Colonic mucosa (tissue), 4 donors: ENCODE data around the gene INSYN1. TPM values are rescaled to one million over a fixed set of nuclear protein-coding genes. Genes with fewer than 3 reads are reported as not detected.
"Not testable (repeated sequence)": the region's sequence is repeated elsewhere in the genome, so short reads cannot be mapped to it uniquely, and the experiment has no call there.

Experiments
- DNase-seq: peaks from one replicate; pipeline ENCODE4 v3.0.0-alpha.2; 2020
- H3K27ac ChIP-seq: fragments of 200-600 bp; one replicate; pipeline ENCODE4 v1.8.0; 2021
- H3K27me3 ChIP-seq: fragments of 200-600 bp; one replicate; pipeline ENCODE4 v1.8.0; 2021
- H3K36me3 ChIP-seq: fragments of 200-600 bp; one replicate; pipeline ENCODE4 v1.8.0; 2021
- H3K4me1 ChIP-seq: fragments of 200-600 bp; one replicate; pipeline ENCODE4 v1.8.0; 2021; ENCODE audit warnings: mild to moderate bottlenecking
- H3K4me3 ChIP-seq: fragments of 200-600 bp; one replicate; pipeline ENCODE4 v1.8.0; 2021
- H3K9ac ChIP-seq, 2 donors: one replicate each; pipeline ENCODE4 v1.7.0; 2013; ENCODE audit warnings: control low read depth in 2 of 2, low read depth in 2 of 2, low read length in 2 of 2
- H3K9me3 ChIP-seq: fragments of 200-600 bp; one replicate; pipeline ENCODE4 v1.8.0; 2021
- CTCF ChIP-seq: fragments of 200-600 bp; IDR thresholded peaks from one replicate; pipeline ENCODE4 v1.8.0; 2022; ENCODE audit warnings: antibody characterized with exemption, mild to moderate bottlenecking
- intact Hi-C: fragments of 100-400 bp; cut with DNase I; formaldehyde crosslinking; loops from one replicate; pipeline ENCODE4 v1.14.1; 2022
- total RNA-seq, 2 donors: library from RNA; stranded (reverse); fragmentation: NEBNext Ultra II Directional in 1 of 2; extraction: Animal tissue kit (Norgen Biotek cat#: 25700) in 1 of 2; gene quantifications; one replicate each; pipeline ENCODE4 v1.2.1, GENCODE V29; 2021
- donor health status: healthy.
- donor health status: DM: no; HTN: no; CAD: no.
- donor health status: DM: no; HTN: no; CAD: no.

INSYN1 gene
- total RNA-seq, 2 donors from 2014 or later: 0.32 to 0.58 TPM

GRCh38 chr15:73709241-73709640, 43.9 kb downstream of the INSYN1 start:
- Histone ChIP-seq H3K36me3 (no peaks in the 10 kb centered on the region), H3K27ac (no peak overlapping the region), H3K4me3 (no peak overlapping the region), H3K9me3 (no peaks in the 10 kb centered on the region), H3K27me3 (no peaks in the 10 kb centered on the region), H3K9ac (no peak overlapping the region), H3K4me1 (no peaks in the 10 kb centered on the region)
- DNase-seq: no peak
- intact Hi-C loops: loop anchor here (10.0 kb wide), 1 partner anchor 404 kb away; no protein-coding TSS in a partner anchor
- no peak for TF ChIP-seq CTCF

- DNase-seq: no peak
- no peaks in the 10 kb centered on the region for H3K27me3 ChIP-seq
- no peaks in the 10 kb centered on the region for H3K4me1 ChIP-seq
- no peaks in the 10 kb centered on the region for H3K36me3 ChIP-seq
- no peak overlapping the region for H3K9ac ChIP-seq
- TF ChIP-seq CTCF: no peak
- intact Hi-C loops: loop anchor here (10.0 kb wide), 1 partner anchor 404 kb away; no protein-coding TSS in a partner anchor
- no peak overlapping the region for H3K4me3 ChIP-seq
- H3K27ac ChIP-seq: no peak overlapping the region
- H3K9me3 ChIP-seq: no peaks in the 10 kb centered on the region
Measured at GRCh38 chr15:73708691-73709090, 44.5 kb downstream of the INSYN1 start.

- Histone ChIP-seq H3K9ac (peak overlapping the region in 1 of 2 donors; percentile 37), H3K36me3 (no peaks in the 10 kb centered on the region), H3K4me1 (no peaks in the 10 kb centered on the region), H3K27ac (no peak overlapping the region), H3K4me3 (no peak overlapping the region), H3K27me3 (no peaks in the 10 kb centered on the region), H3K9me3 (no peaks in the 10 kb centered on the region)
- intact Hi-C loops: loop anchor here (10.0 kb wide), 1 partner anchor 400 kb away; no protein-coding TSS in a partner anchor
- peak; percentile 74 for TF ChIP-seq CTCF
- peak; percentile 71 for DNase-seq
Measured at GRCh38 chr15:73704869-73705645, 48.1 kb downstream of the INSYN1 start.

- not testable (repeated sequence) for DNase-seq, H3K36me3 ChIP-seq, H3K27ac ChIP-seq, H3K4me3 ChIP-seq, H3K4me1 ChIP-seq, H3K27me3 ChIP-seq, H3K9me3 ChIP-seq
- intact Hi-C loops: loop anchor here (10.0 kb wide), 1 partner anchor 400 kb away; no protein-coding TSS in a partner anchor
- peak overlapping the region in 1 of 2 donors; percentile 37 for H3K9ac ChIP-seq
Measured at GRCh38 chr15:73704142-73704868, 48.8 kb downstream of the INSYN1 start.

- H3K9me3 ChIP-seq, H3K9ac ChIP-seq, H3K4me3 ChIP-seq, H3K36me3 ChIP-seq, H3K27ac ChIP-seq, DNase-seq, H3K4me1 ChIP-seq, H3K27me3 ChIP-seq: not testable (repeated sequence)
- intact Hi-C loops: loop anchor here (10.0 kb wide), 1 partner anchor 399 kb away; no protein-coding TSS in a partner anchor
Measured at GRCh38 chr15:73703601-73704000, 49.5 kb downstream of the INSYN1 start.

- H3K9me3 ChIP-seq, DNase-seq: not testable (repeated sequence)
- intact Hi-C loops: loop anchor here (10.0 kb wide), 1 partner anchor 398 kb away; no protein-coding TSS in a partner anchor
Measured at GRCh38 chr15:73702311-73703239, 50.6 kb downstream of the INSYN1 start.

More at GRCh38 chr15:73702311-73703239, 50.6 kb downstream of the INSYN1 start:
- not testable (repeated sequence) for H3K4me1 ChIP-seq, H3K36me3 ChIP-seq, H3K27me3 ChIP-seq, H3K4me3 ChIP-seq, H3K9ac ChIP-seq, H3K27ac ChIP-seq
